HG03139 (cell line): Measurements from ENCODE around the gene DAPK3.
"Not testable (repeated sequence)": the region's sequence is repeated elsewhere in the genome, so short reads cannot be mapped to it uniquely, and the experiment has no call there.

Source experiments
- ATAC-seq: cut with Tn5 transposase; IDR thresholded peaks from one replicate; pipeline ENCODE4 v1.9.1; 2021; ENCODE audit not compliant: unreplicated experiment

Gene DAPK3

GRCh38 chr19:3979289-3979673, 8.4 kb upstream of the DAPK3 start:
- ATAC-seq: no peak

GRCh38 chr19:3978145-3978544, 7.2 kb upstream of the DAPK3 start:
- no peak for ATAC-seq

- ATAC-seq: no peak
These were observed 6.6 kb upstream of the DAPK3 start for GRCh38 chr19:3977242-3978143.

GRCh38 chr19:3976495-3977241, 5.8 kb upstream of the DAPK3 start:
- ATAC-seq: no peak

- ATAC-seq: no peak
These were observed 4.8 kb upstream of the DAPK3 start for GRCh38 chr19:3975637-3976087.

GRCh38 chr19:3975144-3975543, 4.2 kb upstream of the DAPK3 start:
- ATAC-seq: no peak

- ATAC-seq: no peak
These were observed 539 bp downstream of the DAPK3 start for GRCh38 chr19:3970313-3970807.

- no peak for ATAC-seq
These were observed 1.2 kb downstream of the DAPK3 start for GRCh38 chr19:3969435-3970312.

GRCh38 chr19:3968556-3969434, 2.1 kb downstream of the DAPK3 start:
- no peak for ATAC-seq

GRCh38 chr19:3967983-3968382, 2.9 kb downstream of the DAPK3 start:
- ATAC-seq: not testable (repeated sequence)

GRCh38 chr19:3966051-3967017, 4.6 kb downstream of the DAPK3 start:
- no peak for ATAC-seq

- ATAC-seq: no peak
These were observed 6.4 kb downstream of the DAPK3 start for GRCh38 chr19:3964256-3965194.

GRCh38 chr19:3963458-3964255, 7.2 kb downstream of the DAPK3 start:
- no peak for ATAC-seq

GRCh38 chr19:3961007-3961406, 9.9 kb downstream of the DAPK3 start:
- no peak for ATAC-seq

GRCh38 chr19:3959766-3960131, 11.2 kb downstream of the DAPK3 start:
- no peak for ATAC-seq

- no peak for ATAC-seq
These were observed 11.8 kb downstream of the DAPK3 start for GRCh38 chr19:3958836-3959765.
